ENCODE data around the gene CHORDC1. TPM values are rescaled to one million over a fixed set of nuclear protein-coding genes. Genes with fewer than 3 reads are reported as not detected.
"Not testable (repeated sequence)": the region's sequence is repeated elsewhere in the genome, so short reads cannot be mapped to it uniquely, and the experiment has no call there.

Gene CHORDC1
- total RNA-seq, 1 donor from 2014 or later = 36.7 TPM

DNA sequence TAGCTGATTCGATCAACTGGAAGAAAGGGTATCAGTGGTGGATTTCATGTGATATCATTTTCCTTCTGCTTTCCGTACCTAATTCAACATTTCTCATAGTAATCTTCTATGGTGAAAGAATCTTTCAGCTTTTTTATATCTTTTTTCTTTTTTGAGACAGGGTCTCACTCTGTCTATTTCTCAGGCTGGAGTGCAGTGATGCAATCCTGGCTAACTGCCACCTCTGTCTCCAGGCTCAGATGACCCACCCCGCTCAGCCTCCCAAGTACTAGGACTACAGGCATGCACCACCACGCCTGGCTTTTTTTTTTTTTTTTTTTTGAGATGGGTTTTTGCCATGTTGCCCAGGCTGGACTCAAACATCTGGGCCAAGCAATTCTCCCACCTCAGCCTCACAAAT lies 18.6 kb upstream of the CHORDC1 start:
- no peaks in the 10 kb centered on the region for H3K9me3 ChIP-seq
- no peaks in the 10 kb centered on the region for H3K27me3 ChIP-seq (ENCODE audit: low read depth)
- no peaks in the 10 kb centered on the region for H3K4me1 ChIP-seq
- H3K36me3 ChIP-seq = no peaks in the 10 kb centered on the region
- intact Hi-C loops (cut with DNase I) = no loop called here
- no peak overlapping the region for H3K27ac ChIP-seq
- no peak overlapping the region for H3K4me3 ChIP-seq
- TF ChIP-seq, protein P1, sequence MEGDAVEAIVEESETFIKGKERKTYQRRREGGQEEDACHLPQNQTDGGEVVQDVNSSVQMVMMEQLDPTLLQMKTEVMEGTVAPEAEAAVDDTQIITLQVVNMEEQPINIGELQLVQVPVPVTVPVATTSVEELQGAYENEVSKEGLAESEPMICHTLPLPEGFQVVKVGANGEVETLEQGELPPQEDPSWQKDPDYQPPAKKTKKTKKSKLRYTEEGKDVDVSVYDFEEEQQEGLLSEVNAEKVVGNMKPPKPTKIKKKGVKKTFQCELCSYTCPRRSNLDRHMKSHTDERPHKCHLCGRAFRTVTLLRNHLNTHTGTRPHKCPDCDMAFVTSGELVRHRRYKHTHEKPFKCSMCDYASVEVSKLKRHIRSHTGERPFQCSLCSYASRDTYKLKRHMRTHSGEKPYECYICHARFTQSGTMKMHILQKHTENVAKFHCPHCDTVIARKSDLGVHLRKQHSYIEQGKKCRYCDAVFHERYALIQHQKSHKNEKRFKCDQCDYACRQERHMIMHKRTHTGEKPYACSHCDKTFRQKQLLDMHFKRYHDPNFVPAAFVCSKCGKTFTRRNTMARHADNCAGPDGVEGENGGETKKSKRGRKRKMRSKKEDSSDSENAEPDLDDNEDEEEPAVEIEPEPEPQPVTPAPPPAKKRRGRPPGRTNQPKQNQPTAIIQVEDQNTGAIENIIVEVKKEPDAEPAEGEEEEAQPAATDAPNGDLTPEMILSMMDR (IDR thresholded peaks at IDR 0.05) = no peak
- DNase-seq (no peak), ATAC-seq (no peak)

DNA sequence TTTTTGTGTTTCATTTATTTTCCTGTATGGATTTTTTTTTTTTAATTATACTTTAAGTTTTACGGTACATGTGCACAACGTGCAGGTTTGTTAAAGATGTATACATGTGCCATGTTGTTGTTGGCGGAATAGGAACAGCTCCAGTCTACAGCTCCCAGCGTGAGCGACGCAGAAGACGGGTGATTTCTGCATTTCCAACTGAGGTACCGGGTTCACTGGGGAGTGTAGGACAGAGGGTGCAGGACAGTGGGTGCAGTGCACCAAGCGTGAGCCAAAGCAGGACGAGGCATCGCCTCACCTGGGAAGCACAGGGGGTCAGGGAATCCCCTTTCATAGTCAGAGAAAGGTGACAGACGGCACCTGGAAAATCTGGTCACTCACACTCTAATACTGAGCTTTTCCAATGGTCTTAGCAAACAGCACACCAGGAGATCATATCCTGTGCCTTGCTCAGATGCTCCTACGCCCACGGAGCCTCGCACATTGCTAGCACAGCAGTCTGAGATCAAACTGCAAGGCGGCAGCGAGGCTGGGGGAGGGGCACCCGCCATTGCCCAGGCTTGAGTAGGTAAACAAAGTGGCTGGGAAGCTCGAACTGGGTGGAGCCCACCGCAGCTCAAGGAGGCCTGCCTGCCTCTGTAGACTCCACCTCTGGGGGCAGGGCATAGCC lies 17.3 kb upstream of the CHORDC1 start:
- H3K27me3 ChIP-seq (ENCODE audit: low read depth); ATAC-seq; intact Hi-C loops (cut with DNase I); H3K27ac ChIP-seq; H3K9me3 ChIP-seq; DNase-seq; H3K4me1 ChIP-seq; H3K36me3 ChIP-seq; H3K4me3 ChIP-seq: not testable (repeated sequence)

DNA sequence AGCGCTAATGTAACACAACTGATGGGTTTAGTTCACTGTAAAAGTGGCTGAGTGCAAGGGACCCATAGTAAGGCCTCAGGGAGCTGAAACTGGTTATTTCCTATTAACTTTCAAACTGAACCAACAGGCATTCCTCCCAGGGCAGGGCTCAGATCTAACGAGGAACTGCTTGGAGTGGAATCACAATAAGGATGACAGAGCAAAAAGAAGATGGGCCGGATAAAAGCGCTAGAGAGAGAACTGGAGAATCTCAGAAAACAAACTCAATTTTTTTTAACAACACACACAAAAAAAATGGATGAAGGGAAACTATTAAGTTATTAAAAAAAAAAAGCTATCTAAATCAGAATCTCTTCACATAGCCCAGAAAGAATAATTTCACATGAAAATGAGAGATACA lies 14.2 kb upstream of the CHORDC1 start:
- Histone ChIP-seq H3K27ac (no peak overlapping the region), H3K36me3 (no peaks in the 10 kb centered on the region), H3K4me1 (no peaks in the 10 kb centered on the region), H3K4me3 (no peak overlapping the region), H3K9me3 (no peaks in the 10 kb centered on the region), H3K27me3 (ENCODE audit: low read depth) (no peaks in the 10 kb centered on the region)
- TF ChIP-seq, protein P1 (IDR thresholded peaks at IDR 0.05) = no peak
- intact Hi-C loops (cut with DNase I) = no loop called here
- ATAC-seq (no peak), DNase-seq (no peak)

DNA sequence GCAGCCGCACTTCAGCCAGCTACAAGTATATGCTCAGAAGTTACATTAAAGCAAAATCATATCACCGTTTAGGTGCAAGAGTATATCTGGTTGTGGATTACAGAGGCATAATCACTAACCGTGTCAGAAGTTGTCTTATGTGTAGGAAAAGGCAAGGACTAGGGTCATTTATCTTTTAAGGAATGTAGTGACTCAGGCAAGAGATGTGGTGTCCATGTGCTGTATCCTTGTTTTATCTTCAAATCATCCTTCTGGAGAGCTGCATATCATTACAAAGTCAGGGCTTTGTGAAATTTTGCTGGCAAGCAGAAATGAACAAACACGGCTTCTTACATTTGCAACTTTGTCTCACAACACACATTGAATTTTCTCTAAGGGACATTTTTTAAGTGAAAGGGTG lies 12.7 kb upstream of the CHORDC1 start:
- intact Hi-C loops (cut with DNase I) = no loop called here
- no peak overlapping the region for H3K27ac ChIP-seq
- H3K4me1 ChIP-seq = no peaks in the 10 kb centered on the region
- H3K4me3 ChIP-seq = no peak overlapping the region
- H3K36me3 ChIP-seq = no peaks in the 10 kb centered on the region
- ATAC-seq (no peak), DNase-seq (no peak)
- no peaks in the 10 kb centered on the region for H3K9me3 ChIP-seq
- H3K27me3 ChIP-seq (ENCODE audit: low read depth) = no peaks in the 10 kb centered on the region
- TF ChIP-seq, protein P1 (IDR thresholded peaks at IDR 0.05) = no peak

DNA sequence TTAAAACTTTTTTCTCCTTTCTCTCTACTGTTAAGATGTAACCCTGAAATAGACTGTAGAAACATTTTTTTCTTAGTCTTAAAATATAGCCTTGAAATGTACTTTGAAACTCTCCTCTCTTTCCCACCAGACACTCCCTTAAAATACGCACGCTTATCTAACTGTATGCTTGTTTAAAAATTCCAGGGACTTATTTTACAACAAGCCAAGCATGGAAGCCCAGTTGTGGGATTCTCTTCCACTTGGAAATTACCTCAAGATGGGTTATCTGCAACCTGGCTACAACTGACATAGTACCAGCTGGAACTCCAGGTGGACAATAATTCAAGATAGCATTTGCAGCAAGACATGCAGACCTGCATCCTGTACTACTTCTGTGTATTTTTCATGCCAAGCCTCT lies 12.1 kb upstream of the CHORDC1 start:
- ATAC-seq (no peak), DNase-seq (no peak)
- H3K27me3 ChIP-seq (ENCODE audit: low read depth) = no peaks in the 10 kb centered on the region
- H3K9me3 ChIP-seq = no peaks in the 10 kb centered on the region
- intact Hi-C loops (cut with DNase I) = no loop called here
- no peaks in the 10 kb centered on the region for H3K4me1 ChIP-seq
- H3K4me3 ChIP-seq = no peak overlapping the region
- no peak overlapping the region for H3K27ac ChIP-seq
- TF ChIP-seq, protein P1 (IDR thresholded peaks at IDR 0.05) = no peak
- H3K36me3 ChIP-seq = no peaks in the 10 kb centered on the region

DNA sequence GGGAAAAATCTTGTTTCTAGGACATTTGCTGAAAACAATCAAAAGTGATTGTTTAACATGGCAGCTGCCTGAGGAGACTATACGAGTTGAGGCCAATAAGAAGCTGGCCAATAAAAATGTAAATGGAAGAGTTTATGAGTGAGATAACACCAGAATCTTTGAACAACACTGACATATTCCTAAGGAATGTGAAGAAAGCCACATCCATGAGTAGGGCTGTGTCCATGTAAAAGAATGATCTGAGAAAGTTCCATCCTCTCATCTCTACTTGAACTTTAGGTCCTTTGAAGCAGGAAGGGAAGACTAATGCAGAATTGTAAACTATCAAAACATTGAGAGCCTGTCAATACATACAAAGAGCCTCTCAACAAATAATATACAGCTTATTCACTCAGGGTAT lies 6.9 kb upstream of the CHORDC1 start:
- Histone ChIP-seq H3K4me3 (no peak overlapping the region), H3K27ac (no peak overlapping the region), H3K4me1 (no peaks in the 10 kb centered on the region), H3K9me3 (no peaks in the 10 kb centered on the region), H3K36me3 (no peaks in the 10 kb centered on the region), H3K27me3 (ENCODE audit: low read depth) (no peaks in the 10 kb centered on the region)
- no peak for DNase-seq
- intact Hi-C loops (cut with DNase I) = no loop called here
- no peak for ATAC-seq
- TF ChIP-seq, protein P1 (IDR thresholded peaks at IDR 0.05) = no peak

All from lower lobe of right lung (tissue), 2 donors.